ENCODE measurements around the gene TMEM132A. TPM values are rescaled to one million over a fixed set of nuclear protein-coding genes. Genes with fewer than 3 reads are reported as not detected.

Gene TMEM132A
- total and polyA plus RNA-seq, 9 of the 15 experiments (the other 6 are each of a cell fraction or from before 2014, with no cell fraction given), result 0.04 to 1.1 (median 0.18) TPM; not detected in 4

DNA sequence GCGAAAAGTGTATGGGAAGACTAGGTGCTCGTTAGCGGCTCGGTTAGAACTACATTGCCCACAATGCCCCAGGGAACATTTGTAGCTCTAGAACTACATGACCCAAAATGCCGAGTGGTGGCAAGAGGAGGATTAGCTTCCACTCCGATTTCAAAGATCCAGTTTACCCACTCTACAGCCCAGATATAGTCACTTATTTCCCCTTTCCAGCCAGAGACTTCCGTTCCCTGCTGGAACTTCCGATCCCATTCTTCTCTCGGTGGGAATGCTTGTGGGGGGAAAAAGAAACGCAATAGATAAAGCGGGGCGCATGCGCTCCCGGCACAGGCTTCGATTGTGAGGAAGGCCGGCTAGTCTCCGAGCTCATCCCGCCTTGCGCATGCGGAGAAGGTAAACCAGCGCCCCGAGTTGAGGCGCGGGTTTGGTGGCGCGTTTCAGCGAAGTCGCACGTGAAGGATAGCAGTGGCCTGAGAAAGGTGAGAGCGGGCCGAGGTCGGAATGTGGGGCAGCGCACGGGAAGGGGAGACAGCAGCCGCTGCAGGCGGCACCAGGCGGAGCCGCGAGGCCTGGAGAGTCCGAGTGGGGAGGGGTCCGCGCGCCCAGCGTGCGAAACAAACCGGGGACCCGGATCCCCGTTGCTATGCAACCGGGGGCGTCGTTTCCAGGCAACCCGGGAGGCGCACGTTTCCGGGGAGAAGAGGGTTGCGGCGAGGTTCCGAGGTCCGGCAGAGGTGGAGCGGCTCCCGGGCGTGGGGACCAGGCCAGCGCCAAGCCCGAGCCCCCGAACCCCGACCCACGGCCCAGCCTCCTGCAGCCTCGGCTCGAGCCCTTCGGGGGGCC is 10.2 kb upstream of the TMEM132A start, which contains the start of gene TMEM109 (continued):
- TF ChIP-seq MAZ (CRISPR knock-in tag; conservative IDR thresholded peaks at IDR 0.05 in 1 of 2, IDR thresholded peaks at IDR 0.05 in 1 of 2) (peak; percentile 42 to 59; a peak in 3 of 4 replicates), MYC (IDR thresholded peaks at IDR 0.05; ENCODE audit: low read depth, low read length) (peak; percentile 79; the same call in 1 of the 2 replicates), MYC (CRISPR knock-in tag; IDR thresholded peaks at IDR 0.05; ENCODE audit: borderline replicate concordance, low read depth) (0 out of 2 replicates have a peak, but pooled peaks have one; percentile 23), TBP (optimal IDR thresholded peaks at IDR 0.05; ENCODE audit: low read depth, low read length) (peak; percentile 72), SPI1 (IDR thresholded peaks at IDR 0.05; ENCODE audit: borderline replicate concordance, low read depth, low read length) (0 out of 2 replicates have a peak, but pooled peaks have one; percentile 19), HLTF (IDR thresholded peaks at IDR 0.05) (0 out of 2 replicates have a peak, but pooled peaks have one; percentile 22)
- TF ChIP-seq, protein P1, sequence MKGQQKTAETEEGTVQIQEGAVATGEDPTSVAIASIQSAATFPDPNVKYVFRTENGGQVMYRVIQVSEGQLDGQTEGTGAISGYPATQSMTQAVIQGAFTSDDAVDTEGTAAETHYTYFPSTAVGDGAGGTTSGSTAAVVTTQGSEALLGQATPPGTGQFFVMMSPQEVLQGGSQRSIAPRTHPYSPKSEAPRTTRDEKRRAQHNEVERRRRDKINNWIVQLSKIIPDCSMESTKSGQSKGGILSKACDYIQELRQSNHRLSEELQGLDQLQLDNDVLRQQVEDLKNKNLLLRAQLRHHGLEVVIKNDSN (CRISPR knock-in tag; IDR thresholded peaks at IDR 0.05), result peak; percentile 64
- TF ChIP-seq, protein P2, sequence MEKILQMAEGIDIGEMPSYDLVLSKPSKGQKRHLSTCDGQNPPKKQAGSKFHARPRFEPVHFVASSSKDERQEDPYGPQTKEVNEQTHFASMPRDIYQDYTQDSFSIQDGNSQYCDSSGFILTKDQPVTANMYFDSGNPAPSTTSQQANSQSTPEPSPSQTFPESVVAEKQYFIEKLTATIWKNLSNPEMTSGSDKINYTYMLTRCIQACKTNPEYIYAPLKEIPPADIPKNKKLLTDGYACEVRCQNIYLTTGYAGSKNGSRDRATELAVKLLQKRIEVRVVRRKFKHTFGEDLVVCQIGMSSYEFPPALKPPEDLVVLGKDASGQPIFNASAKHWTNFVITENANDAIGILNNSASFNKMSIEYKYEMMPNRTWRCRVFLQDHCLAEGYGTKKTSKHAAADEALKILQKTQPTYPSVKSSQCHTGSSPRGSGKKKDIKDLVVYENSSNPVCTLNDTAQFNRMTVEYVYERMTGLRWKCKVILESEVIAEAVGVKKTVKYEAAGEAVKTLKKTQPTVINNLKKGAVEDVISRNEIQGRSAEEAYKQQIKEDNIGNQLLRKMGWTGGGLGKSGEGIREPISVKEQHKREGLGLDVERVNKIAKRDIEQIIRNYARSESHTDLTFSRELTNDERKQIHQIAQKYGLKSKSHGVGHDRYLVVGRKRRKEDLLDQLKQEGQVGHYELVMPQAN (IDR thresholded peaks at IDR 0.05; ENCODE audit: borderline replicate concordance), result peak; percentile 54; the same call in 1 of the 2 replicates
- TF ChIP-seq, protein P3, sequence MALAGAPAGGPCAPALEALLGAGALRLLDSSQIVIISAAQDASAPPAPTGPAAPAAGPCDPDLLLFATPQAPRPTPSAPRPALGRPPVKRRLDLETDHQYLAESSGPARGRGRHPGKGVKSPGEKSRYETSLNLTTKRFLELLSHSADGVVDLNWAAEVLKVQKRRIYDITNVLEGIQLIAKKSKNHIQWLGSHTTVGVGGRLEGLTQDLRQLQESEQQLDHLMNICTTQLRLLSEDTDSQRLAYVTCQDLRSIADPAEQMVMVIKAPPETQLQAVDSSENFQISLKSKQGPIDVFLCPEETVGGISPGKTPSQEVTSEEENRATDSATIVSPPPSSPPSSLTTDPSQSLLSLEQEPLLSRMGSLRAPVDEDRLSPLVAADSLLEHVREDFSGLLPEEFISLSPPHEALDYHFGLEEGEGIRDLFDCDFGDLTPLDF (CRISPR knock-in tag; IDR thresholded peaks at IDR 0.05), result peak; percentile 15; the same call in 1 of the 2 replicates
- TF ChIP-seq, protein P4, sequence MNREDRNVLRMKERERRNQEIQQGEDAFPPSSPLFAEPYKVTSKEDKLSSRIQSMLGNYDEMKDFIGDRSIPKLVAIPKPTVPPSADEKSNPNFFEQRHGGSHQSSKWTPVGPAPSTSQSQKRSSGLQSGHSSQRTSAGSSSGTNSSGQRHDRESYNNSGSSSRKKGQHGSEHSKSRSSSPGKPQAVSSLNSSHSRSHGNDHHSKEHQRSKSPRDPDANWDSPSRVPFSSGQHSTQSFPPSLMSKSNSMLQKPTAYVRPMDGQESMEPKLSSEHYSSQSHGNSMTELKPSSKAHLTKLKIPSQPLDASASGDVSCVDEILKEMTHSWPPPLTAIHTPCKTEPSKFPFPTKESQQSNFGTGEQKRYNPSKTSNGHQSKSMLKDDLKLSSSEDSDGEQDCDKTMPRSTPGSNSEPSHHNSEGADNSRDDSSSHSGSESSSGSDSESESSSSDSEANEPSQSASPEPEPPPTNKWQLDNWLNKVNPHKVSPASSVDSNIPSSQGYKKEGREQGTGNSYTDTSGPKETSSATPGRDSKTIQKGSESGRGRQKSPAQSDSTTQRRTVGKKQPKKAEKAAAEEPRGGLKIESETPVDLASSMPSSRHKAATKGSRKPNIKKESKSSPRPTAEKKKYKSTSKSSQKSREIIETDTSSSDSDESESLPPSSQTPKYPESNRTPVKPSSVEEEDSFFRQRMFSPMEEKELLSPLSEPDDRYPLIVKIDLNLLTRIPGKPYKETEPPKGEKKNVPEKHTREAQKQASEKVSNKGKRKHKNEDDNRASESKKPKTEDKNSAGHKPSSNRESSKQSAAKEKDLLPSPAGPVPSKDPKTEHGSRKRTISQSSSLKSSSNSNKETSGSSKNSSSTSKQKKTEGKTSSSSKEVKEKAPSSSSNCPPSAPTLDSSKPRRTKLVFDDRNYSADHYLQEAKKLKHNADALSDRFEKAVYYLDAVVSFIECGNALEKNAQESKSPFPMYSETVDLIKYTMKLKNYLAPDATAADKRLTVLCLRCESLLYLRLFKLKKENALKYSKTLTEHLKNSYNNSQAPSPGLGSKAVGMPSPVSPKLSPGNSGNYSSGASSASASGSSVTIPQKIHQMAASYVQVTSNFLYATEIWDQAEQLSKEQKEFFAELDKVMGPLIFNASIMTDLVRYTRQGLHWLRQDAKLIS (CRISPR knock-in tag; IDR thresholded peaks at IDR 0.05), result 0 out of 2 replicates have a peak, but pooled peaks have one; percentile 73
